DOHH2 (cell line): ENCODE results near the gene MYO1C.

Experiments
- EZH2phosphoT487 ChIP-seq: fragments of 200-600 bp; sonication (generic); IDR thresholded peaks from 2 replicates; pipeline ENCODE4 v1.6.1; 2017; ENCODE audit warnings: borderline replicate concordance, mild to moderate bottlenecking, antibody characterized with exemption, low read length, moderate library complexity, mixed read lengths
- TF ChIP-seq, protein P1 (sequence below): fragments of 200-600 bp; sonication (generic); IDR thresholded peaks from one replicate; pipeline ENCODE4 v1.5.1; 2014; ENCODE audit warnings: antibody characterized with exemption, mild to moderate bottlenecking, low read depth, low read length; ENCODE audit not compliant: poor library complexity, severe bottlenecking

DNA sequence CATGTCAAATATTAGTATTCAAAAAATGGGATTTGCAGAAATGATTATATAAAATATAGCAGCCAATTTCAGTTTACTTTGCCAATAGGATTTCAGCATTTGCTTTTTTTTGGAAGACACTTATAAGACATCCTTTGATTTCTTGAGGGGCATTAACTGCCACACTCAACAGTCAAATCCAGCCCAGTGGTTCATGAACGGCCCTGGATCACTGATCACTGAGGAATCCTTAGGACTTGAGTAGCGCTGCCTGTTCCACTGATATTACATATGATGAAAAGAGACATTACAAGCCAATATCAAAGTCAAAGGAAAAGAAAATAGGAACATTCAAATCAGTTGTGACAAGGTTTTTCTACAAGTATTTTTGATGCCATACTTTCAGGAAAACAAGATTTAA is 71.5 kb downstream of the MYO1C start:
- TF ChIP-seq, protein P1, sequence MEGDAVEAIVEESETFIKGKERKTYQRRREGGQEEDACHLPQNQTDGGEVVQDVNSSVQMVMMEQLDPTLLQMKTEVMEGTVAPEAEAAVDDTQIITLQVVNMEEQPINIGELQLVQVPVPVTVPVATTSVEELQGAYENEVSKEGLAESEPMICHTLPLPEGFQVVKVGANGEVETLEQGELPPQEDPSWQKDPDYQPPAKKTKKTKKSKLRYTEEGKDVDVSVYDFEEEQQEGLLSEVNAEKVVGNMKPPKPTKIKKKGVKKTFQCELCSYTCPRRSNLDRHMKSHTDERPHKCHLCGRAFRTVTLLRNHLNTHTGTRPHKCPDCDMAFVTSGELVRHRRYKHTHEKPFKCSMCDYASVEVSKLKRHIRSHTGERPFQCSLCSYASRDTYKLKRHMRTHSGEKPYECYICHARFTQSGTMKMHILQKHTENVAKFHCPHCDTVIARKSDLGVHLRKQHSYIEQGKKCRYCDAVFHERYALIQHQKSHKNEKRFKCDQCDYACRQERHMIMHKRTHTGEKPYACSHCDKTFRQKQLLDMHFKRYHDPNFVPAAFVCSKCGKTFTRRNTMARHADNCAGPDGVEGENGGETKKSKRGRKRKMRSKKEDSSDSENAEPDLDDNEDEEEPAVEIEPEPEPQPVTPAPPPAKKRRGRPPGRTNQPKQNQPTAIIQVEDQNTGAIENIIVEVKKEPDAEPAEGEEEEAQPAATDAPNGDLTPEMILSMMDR = no peak
- no peak for TF ChIP-seq EZH2phosphoT487
